ENCODE measurements around the gene RTP3. TPM values are rescaled to one million over a fixed set of nuclear protein-coding genes. Genes with fewer than 3 reads are reported as not detected.
"Not testable (repeated sequence)": the region's sequence is repeated elsewhere in the genome, so short reads cannot be mapped to it uniquely, and the experiment has no call there.

RTP3 gene
- total RNA-seq, 3 donors from 2014 or later: not detected

DNA sequence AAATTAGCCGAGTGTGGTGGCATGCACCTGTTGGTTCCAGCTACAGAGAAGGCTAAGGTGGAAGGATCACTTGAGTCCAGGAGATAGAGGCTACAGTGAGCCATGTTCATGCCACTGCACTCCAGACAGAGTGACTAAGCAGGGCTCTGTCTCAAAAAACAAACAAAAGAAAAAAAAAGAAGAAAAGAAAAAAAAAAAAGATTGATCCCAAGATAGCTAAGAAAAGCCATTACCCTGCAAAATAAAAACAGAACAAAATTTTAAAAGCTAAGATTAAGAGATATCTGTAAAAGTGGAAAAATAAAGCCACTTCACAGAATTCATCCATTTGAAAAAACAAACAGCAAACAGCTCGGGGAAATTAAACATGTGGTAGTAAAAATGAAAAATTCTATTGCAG lies 44.6 kb downstream of the RTP3 start:
- no peak overlapping the region for H3K4me3 ChIP-seq
- intact Hi-C loops (cut with DNase I, micrococcal nuclease): no loop called here
- no peak for ATAC-seq

DNA sequence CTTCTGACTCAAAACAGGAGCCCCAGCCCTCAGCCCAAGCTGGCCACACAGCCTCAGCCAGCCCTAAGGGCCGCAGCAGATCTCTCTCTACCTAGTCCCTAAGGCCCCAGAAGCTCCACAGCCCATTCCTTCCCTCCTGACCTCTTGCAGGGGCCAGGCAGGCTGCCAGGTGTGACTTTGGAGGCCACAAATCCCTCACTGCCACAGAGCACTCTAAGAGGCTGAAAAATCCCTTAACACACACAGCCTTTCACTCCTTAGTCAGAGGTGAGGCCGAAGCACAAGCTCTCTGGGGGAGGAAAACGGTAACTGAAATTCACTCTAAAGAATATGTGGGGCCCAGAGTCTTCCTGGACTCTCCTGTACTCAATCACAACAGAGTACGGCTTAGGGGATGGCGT lies 45.0 kb downstream of the RTP3 start:
- TF ChIP-seq, protein P1, sequence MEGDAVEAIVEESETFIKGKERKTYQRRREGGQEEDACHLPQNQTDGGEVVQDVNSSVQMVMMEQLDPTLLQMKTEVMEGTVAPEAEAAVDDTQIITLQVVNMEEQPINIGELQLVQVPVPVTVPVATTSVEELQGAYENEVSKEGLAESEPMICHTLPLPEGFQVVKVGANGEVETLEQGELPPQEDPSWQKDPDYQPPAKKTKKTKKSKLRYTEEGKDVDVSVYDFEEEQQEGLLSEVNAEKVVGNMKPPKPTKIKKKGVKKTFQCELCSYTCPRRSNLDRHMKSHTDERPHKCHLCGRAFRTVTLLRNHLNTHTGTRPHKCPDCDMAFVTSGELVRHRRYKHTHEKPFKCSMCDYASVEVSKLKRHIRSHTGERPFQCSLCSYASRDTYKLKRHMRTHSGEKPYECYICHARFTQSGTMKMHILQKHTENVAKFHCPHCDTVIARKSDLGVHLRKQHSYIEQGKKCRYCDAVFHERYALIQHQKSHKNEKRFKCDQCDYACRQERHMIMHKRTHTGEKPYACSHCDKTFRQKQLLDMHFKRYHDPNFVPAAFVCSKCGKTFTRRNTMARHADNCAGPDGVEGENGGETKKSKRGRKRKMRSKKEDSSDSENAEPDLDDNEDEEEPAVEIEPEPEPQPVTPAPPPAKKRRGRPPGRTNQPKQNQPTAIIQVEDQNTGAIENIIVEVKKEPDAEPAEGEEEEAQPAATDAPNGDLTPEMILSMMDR (IDR thresholded peaks at IDR 0.05): no peak
- intact Hi-C loops (cut with DNase I, micrococcal nuclease): no loop called here
- Histone ChIP-seq H3K4me1 (ENCODE audit: low read depth) (no peaks in the 10 kb centered on the region), H3K4me3 (no peak overlapping the region), H3K36me3 (ENCODE audit: low read depth) (no peaks in the 10 kb centered on the region), H3K9me3 (no peaks in the 10 kb centered on the region)
- no peak for DNase-seq
- ATAC-seq: no peak

More for the DNA sequence above, 44.6 kb downstream of the RTP3 start:
- H3K9me3 ChIP-seq: no peaks in the 10 kb centered on the region
- no peaks in the 10 kb centered on the region for H3K36me3 ChIP-seq (ENCODE audit: low read depth)
- DNase-seq: no peak
- no peaks in the 10 kb centered on the region for H3K4me1 ChIP-seq (ENCODE audit: low read depth)
- TF ChIP-seq, protein P1 (IDR thresholded peaks at IDR 0.05): no peak

DNA sequence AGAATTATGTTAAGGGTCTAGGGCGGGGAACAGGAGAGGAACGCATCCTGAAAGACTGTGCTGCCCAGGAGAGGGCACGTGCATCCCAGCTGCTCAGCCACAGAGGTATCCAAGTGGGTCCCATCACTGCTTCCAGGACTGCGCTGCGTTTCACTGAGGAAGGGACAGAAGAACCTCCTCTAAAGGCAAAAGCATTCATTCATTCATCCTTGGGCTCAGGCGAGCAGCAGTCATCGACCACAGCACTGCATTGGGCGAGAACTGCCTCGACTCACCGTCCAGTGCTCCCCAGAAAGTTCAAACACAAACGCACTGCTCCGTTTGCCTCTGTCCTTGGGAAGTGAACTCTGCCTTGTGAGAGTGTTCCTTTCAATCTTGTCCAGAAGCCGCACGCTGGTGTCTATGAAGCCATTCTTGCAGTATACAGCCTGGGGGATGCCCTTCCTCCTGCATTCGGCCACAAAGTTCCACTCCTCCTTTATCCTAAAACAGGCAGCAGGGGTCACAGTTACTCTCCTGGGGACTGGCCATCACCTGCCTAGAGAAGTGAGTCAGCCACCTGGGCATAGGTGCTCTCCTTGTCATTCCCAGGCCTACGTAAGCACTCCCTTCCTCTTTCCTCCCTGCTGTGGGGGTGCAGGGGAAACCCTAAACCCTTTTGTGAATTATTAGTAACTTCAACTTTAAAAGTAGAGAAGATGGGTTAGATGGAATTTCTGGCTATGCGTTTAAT lies 47.2 kb downstream of the RTP3 start:
- no peak overlapping the region for H3K4me3 ChIP-seq
- TF ChIP-seq, protein P1 (IDR thresholded peaks at IDR 0.05): no peak
- H3K4me1 ChIP-seq (ENCODE audit: low read depth): no peaks in the 10 kb centered on the region
- intact Hi-C loops (cut with DNase I, micrococcal nuclease): no loop called here
- ATAC-seq: no peak
- H3K36me3 ChIP-seq (ENCODE audit: low read depth): no peaks in the 10 kb centered on the region
- no peak for DNase-seq
- H3K9me3 ChIP-seq: no peaks in the 10 kb centered on the region

DNA sequence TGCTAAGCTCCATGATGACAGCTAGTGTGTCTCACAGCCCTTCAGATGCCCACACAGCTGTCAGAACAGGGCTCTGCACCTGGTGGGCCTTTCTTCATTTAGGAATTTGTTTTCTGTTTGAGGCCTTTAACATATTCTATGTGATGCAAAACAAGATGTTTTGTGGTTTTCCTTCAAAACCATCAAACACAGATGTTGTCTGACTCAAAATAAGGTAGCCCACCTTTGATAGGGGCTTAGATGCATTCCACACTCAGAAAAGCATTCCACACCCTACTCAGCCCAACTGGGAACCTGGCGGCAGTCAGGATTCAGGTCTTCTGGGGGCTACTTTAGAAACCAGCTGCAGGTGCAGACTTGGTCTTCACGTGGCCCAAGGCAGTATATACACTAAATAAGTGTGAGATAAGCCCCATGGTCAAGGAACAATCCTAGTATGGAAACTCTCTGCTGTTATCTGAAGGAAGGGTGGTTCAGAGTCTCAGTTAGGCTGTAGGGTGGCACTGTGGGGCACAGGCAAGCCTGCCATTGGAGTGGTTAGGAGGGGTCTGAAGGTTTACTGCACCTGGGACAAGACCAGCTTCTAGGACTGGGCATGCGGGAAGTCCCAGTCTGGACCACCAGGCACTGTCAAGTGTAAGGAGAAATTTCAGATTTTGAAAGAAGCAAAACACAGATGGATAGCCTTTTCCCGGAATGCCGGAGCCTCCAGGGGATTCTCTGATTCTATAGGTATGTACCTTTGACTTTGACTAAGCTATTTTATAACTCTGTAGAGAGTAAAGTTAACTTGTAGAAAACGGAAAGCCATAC lies 48.2 kb downstream of the RTP3 start:
- TF ChIP-seq, protein P1 (IDR thresholded peaks at IDR 0.05): no peak
- ATAC-seq (no peak), DNase-seq (no peak)
- Histone ChIP-seq H3K36me3 (ENCODE audit: low read depth) (no peaks in the 10 kb centered on the region), H3K9me3 (no peaks in the 10 kb centered on the region), H3K4me3 (no peak overlapping the region), H3K4me1 (ENCODE audit: low read depth) (no peaks in the 10 kb centered on the region)
- intact Hi-C loops (cut with DNase I, micrococcal nuclease): no loop called here

DNA sequence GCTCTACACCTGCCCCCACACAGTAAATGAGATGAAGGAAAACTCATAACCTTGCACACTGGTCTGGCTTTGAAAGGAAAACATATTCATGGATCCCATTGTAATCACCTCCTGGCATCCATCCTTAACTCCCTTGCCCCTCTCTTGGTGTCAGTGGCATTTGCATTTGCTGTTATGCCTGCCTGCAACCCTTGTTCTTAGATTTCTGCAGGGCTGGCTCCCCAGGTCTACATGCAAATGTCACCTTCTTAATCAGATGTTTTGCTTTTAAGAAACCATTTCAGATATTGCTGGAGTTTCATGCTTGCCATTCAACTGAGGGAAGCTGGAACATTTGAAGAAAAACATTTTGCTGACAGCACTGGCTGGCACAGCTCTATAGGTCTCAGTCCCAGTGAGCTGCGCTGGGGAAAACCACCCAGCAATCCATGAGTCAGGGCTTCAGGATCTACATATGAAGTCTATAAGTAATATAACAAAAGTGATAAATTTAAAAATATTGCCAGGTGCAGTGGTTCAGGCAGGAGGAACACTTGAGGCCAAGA lies 49.2 kb downstream of the RTP3 start:
- intact Hi-C loops (cut with DNase I, micrococcal nuclease): no loop called here
- no peaks in the 10 kb centered on the region for H3K4me1 ChIP-seq (ENCODE audit: low read depth)
- no peak for DNase-seq
- H3K36me3 ChIP-seq (ENCODE audit: low read depth): no peaks in the 10 kb centered on the region
- TF ChIP-seq, protein P1 (IDR thresholded peaks at IDR 0.05): no peak
- H3K4me3 ChIP-seq: no peak overlapping the region
- ATAC-seq: no peak
- no peaks in the 10 kb centered on the region for H3K9me3 ChIP-seq

DNA sequence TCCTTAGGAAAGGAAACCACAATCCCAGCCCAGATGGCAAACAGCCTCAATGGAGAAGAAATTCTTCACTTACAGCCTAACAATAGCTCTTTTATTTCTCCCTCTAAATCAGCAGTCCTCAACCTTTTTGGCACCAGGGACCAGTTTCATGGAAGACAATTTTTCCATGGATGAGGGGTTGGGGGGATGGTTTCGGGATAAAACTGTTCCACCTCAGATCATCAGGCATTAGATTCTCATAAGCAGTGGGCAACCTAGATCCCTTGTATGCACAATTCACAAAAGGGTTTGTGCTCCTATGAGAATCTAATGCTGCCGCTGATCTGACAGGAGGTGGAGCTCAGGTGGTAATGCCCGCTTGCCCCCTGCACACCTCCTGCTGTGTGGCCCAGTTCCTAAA lies 50.8 kb downstream of the RTP3 start:
- H3K9me3 ChIP-seq; H3K36me3 ChIP-seq (ENCODE audit: low read depth); ATAC-seq; H3K4me1 ChIP-seq (ENCODE audit: low read depth); H3K4me3 ChIP-seq; intact Hi-C loops (cut with DNase I, micrococcal nuclease); DNase-seq: not testable (repeated sequence)

Data from mucosa of descending colon (tissue), 3 donors.